ENCODE measurements around the gene IL17A.
A peak's percentile ranks its signal among the peaks of the same experiment; 100 is the strongest.

The IL17A gene

DNA sequence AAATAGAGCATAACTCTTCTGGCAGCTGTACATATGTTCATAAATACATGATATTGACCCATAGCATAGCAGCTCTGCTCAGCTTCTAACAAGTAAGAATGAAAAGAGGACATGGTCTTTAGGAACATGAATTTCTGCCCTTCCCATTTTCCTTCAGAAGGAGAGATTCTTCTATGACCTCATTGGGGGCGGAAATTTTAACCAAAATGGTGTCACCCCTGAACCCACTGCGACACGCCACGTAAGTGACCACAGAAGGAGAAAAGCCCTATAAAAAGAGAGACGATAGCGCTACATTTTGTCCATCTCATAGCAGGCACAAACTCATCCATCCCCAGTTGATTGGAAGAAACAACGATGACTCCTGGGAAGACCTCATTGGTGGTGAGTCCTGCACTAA is at the start of gene IL17A:
IL17A (plus strand) TSS at position 301 of the 400 bp plus-strand sequence; CDS start at position 358, 57 bp downstream.
- no peak for FAIRE-seq

DNA sequence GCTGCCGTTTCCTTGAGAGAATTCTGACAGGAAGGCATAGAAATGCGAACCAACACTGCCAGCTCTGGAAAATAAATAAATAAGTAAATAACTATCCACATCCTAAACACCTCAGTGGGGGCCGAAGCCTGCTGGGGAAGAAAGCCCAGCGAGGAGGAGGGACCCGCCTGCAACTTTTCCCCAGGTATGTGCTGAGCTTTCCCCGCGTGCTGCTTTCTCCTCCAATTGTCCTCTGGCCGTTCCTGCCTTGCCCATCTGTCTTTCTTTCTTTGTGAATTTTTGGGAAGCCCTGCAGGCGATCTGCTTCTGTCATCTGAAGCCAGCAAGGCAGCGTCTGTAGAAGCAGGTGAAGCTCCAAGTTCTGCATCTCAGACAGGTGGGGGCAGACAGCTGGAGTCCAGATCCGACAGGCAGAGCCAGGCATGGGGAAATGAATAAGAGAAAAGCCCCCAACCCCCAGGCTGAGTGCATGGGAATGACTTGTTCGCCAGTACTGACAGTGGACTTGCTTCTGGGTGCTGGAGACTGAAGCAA is 49.2 kb upstream of the IL17A start:
- no peak for FAIRE-seq

DNA sequence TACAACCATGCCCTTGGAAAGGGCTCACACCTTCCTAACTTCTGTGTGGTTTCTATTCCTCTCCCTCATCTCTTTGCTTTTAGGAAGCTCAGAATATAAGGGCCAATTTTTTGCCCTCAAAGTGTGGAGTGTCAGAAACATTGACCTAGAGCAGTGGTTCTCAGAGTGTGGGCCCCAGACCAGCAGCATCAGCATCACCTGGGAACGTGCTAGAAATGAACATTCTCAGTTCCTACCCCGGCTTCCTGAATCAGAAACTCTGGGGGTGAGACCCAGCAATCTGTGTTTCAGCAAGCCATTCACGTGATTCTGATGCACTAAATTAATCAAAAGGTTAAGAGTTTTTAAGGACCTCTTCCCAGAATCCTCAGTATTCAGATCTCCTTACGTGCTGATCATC is 47.9 kb upstream of the IL17A start:
- no peak for FAIRE-seq

DNA sequence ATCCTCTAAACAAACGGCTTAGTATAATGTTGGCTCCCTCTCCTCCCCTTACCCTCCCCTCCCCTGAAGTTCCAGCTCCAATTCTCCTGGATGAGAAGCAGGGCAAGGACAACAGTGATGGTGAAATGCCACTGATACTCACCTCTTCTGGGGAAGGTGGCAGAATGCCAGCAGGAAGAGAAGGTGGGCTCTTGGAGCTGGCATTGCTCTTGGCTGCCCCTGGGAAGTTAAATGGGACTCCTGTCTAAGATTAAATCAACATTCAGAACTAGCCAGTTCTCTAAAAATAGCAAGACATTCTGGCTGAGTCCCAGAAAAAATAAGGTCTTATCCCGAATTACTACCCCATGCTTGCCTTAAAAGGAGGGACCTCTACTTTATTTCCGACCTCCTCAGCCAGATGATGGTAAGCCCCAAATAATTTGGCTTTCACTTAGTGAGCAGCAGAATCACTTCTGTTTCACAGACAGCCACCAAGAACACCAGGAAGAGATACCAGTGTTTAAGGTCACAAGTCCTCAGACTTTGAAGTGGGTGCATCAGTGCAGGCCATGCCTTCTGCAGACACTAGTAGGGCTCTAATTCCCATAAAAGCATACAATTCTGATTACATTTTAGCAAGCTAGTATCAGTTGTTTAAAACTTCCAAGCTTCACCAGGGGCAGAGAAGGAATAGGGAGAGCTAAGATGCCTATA is 46.0 kb upstream of the IL17A start:
- no peak for FAIRE-seq

DNA sequence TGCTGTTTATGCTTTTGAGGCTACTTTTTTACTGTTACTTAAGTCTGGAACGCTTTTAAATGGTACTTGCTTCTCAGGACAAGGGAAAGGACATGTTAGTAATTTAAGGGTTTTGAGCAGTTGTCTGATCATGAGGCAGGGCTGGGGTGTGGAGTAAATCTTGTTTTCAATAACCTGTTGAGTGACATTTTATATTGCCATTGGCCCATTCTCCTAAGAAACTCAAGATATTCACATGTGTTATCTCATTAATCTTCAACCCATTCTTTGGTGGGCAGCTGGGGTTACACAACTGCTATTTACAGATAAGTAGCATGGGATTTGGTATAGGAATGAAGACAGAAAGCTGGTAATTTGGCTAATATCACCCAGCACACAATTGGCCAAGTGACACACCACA is 44.6 kb upstream of the IL17A start:
- FAIRE-seq = no peak

DNA sequence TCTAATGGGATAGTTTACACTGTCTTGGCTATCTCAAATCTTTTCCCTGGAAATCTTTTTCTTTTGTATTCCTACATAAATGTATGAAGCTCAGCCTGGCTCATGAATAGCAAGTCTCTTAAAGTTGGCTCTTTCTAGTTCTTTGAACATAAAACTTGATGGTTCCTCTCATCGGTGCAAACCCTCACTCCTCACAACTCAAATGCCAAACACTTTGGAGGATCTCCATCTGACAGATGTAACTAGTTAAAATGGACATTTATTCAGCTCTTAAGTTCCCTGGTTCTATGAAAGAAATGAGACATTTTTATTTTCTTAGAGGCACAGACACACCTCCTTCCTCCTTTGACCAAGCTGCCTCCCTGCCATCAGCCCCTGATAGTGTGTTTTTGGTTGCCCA is 43.6 kb upstream of the IL17A start:
- no peak for FAIRE-seq

DNA sequence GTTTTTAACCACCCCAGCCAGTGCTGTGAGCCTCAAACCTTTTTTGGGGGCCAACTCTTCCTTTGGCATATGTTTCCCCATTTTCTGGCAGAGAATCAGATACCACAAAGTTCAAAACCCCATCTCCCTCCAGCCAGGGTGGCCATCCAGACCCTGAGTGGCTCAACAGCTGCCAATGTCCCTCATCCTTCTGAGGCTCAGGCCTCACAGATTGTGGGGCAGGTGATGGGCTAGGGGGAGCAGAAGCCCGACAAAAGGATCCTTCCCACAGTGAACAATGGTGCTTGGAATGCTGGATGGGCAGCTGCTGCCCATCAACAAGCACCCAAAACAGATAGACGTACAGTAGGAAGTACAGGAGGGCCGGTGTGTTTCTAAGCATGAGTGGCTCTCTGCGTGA is 42.6 kb upstream of the IL17A start:
- no peak for FAIRE-seq

DNA sequence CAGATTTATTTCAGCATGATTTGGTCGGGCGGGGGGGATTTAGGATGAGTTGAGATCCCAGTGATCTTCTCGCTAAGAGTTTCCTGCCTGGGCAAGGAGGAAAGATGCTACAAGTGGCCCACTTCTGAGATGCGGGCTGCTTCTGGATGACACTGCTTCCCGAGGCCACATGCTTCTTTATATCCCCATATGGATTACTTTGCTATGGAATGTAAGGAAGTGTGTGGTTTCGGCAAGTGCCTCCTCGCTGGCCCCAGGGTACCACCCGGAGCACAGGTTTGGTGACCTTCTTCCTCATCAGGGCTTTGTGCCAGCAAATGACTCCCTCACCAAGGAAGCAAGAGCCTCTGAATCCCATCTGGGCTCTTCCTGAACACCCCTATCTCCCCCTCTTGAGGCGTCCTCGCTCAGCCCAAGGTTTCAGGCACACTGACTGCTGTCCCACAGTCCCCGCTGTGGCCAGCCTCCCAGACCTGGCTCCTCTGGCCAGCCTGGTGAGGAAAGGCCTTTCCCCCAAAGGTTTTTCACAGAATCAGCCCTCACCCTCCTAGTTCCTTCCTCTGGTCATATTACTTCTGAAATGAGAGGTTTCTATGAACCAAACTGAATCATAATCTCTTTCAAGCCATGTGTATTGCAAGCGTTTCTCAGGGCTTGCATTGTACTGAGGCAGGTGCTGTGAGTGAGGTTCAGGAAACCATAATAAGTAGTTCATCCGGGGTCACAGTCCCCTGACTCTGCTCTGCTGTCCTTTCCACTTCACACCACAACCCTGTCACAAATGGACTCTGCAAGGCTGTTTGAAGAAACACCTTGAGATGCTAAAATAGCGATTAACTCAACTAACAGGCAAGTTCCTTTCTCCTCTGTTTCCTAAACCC is 41.7 kb upstream of the IL17A start:
- no peak for FAIRE-seq

DNA sequence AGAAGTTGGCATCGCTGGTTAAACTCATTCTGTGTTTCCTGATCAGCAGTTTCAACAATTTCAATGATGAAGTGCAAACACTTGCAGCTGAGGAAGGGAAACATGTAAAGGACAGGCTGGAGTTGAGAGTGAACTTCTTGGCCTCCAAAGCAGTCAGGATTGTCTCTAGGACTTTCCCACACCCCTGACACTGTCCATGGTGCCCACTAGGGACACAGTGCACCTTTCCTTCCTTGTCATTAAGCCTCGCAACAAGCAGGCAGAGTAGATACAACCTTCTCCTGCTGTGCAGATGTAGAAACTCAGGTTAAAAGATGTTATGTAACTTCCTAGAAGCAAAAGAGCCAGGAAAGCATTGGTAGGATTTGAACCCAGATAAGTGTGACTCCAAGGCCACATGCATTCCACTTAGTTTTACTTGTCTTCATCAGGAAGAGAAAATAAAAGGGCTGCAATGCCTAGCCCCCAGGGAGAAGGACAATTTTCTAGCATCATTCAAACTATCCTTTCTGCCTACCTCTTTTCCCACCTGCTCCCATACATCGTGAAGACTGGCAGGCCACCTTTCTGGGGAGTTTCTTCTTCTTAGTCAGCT is 39.2 kb upstream of the IL17A start:
- no peak for FAIRE-seq

DNA sequence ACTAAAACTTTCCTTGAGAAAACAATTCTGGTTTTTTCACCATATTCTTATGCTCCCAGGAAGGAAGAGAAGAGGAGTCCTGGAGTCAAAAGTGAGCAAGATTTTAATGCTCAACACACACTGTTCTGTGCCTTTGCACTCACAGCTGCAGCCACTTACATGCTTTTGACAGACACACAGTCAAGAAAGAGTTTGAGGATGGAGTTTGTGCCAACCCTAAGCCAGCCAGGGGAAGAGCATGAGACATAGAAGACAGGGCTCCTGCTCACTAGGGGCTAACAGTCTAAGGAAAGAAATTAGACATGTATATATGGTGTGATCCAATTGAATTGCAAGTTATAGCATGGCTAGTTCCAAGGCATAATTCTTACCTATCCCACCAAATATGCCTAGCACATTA is 37.1 kb upstream of the IL17A start:
- FAIRE-seq = no peak

DNA sequence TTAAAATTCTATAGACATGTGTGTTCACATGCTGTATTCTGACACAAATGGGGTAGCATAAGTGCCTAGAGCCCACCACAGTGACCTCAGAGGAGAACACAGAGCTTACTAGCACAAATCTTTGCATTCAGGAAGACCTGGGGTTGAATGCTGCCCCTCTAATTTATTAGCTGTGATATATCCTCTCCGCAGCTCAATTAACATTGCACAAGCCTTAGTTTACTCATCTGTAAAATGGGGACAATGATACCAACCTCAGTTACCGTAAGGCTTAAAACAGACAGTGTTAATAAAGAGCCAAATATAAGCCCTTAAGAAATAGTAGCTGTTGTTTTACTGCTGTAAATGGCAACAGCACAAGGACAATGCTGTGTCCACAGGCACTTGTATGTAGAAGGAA is 36.2 kb upstream of the IL17A start:
- FAIRE-seq = no peak

DNA sequence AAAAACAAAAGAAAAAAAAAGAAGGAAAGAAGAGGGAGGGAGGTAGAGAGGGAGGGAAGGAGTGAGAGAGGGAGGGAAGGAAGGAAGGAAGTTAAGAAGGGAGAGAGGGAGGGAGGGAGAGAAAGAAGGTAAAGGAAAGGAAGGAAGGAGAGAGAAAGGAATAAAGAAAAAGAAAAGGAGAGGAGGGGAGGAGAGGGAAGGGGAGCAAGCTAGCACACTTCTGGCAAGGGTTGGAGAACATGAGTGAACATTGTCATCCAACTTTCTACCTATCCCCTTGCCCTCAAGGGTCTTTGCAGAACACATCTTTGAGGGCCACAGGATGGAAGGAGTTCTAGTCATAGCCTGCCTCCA is 34.1 kb upstream of the IL17A start:
- no peak for FAIRE-seq

DNA sequence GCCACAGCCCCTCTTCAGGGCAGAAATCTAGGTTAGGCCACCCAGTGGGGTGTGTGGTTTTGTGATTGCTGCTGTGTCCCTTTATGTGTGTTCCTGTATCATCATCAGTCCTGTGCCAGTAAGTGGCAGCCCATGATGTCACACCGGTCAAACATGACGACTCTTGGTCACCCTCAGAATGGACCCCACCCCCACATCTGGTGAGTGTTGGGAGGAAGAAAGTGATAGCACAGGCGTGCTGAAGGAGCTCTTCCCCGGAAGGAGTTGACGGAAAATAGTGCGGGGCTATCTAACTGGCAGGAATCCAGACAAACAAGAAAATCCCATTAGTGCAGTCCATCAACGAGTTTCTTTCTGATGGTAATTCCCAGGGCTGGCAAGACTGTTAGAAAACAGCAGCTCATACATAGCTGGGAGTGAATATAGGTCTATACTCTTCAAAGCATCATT is 33.4 kb upstream of the IL17A start:
- FAIRE-seq = no peak

DNA sequence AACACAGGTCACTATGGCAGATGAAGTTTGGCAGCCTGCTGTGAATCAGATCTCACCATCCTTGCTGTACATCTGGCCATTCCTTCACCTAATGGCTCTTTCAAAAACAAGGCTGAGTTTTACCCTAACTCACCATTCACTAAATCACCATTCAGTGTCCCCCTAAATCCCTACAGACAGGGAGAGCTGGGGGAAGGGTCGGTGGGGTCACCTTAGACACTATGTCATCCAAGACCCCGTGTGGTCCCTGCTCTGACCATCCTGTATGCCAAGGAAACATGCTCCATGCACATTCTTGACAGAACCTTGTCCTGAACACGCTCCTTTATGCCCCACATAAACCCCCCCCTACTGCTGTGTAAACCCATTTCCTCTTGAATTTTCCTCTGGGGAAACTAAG is 31.8 kb upstream of the IL17A start:
- no peak for FAIRE-seq

DNA sequence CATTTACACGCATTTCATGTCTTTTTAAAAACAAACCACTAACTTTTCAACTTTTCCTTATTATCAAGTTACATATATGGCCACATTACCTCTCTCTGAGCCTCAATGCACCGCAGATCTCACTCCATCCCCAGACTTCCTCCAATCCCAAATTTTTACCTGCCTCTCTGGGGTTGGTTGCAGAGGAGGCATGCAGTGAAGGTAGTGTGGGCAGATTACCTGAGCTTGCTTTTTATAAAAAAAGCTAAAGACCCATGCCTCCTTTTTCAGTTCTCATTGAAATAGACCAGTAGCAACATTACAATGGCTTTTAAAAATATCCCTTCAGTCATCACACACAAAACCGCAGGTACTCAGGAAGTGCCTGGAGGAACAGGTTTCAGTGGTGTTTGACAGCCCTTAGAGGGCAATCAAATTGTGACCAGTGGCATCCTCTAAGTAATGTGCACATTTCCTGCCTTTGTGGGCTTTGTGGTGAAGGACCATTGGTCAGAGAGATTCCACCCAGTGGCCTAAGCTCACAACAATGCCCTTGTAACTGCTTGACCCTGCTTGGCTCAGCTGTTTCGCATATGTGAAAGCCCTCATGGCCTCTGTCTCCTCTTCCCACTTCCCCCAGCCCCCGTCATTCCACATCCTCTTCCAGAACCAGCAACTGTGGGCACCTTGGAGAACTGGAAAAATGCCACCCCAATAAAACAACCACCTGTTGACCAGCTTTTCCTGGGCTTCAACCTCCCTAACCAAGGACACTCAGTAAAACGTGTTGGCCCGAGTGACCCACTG is 30.2 kb upstream of the IL17A start:
- no peak for FAIRE-seq

DNA sequence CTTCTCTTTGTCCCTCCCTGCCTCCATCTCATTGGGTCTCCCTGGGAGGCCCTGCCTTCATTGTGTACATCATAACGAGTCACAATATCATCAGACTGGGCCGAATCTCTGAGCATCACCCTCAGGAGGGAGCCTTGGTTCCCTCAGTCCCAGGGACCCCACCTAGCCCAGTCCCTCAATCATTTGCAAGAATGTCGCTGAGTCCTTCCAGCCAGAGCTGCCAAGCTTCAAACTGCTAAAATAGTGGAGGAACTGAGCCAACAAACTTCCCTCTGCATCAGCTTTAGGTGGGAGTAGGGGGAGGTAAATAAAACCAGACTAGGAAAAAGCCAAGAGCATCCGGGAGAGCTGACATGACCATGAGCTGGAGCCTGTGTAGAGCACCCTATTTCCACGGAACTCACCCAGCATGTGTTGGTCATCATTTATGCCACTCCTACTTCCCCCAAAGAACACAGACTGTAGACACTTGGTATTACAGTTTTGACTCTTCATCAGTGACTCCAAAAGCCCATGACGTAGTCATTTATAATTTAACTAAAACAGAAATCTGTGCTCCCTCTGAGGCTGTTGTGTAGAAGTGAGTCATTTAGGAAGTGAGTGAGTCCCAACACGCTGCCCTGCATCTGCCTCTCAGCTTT is 28.8 kb upstream of the IL17A start:
- FAIRE-seq = no peak

DNA sequence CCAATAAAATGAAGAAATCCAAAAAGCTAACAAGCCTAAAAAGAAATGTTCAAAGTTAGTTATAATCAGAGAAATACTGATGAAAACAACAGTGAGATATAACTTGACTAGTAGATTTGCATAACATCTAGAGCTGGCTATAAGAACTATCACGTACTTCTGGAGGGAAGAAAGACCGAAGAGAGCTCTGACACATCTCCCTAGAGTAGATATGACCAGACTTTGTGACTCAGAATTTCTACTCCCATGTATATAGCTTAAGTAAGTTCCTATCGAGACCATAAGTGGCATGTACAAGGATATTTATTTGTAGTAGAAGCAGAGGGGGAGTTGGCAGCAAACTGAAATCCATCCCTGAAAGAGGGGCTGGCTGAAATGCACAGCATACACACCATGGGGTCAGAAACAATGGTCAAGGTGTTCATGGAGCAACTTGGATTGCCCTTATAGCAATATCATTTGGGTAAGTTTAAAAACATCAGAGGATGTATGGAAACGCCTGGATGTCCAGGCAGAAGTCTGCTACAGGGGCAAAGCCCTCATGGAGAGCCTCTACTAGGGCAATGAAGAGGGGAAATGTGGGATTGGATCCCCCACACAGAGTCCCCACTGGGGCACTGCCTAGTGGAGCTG is 25.6 kb upstream of the IL17A start:
- FAIRE-seq = no peak

DNA sequence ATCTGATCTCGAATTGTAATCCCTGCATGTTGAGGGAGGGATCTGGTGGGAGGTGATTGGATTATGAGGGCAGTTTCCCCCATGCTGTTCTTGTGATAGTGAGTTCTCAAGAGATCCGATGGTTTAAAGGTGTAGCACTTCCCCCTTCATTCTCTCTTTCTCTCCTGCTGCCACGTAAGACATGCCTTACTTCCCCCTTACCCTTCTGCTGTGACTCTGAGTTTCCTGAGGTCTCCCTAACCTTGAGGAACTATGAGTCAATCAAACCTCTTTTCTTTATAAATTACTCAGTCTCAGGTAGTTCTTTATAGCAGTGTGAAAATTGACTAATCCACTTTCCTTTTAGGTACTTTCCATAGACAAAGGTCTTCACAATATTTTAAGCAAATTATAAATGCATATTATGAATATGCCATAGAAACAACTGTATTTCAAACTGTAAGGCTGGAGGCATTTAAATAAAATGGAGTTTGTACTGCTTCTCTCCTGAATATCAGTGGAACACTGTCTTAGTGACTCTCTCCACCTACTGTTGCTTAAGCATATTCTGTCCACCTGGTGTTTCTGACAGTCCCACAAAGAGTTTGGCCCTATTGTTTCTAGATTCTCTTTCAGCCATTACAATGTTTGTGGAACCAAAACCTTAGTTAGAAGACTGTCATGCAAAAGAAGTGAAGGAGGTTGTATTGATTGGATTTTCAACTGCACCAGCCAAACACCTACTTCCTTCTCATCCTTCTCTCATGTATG is 24.3 kb upstream of the IL17A start:
- no peak for FAIRE-seq

DNA sequence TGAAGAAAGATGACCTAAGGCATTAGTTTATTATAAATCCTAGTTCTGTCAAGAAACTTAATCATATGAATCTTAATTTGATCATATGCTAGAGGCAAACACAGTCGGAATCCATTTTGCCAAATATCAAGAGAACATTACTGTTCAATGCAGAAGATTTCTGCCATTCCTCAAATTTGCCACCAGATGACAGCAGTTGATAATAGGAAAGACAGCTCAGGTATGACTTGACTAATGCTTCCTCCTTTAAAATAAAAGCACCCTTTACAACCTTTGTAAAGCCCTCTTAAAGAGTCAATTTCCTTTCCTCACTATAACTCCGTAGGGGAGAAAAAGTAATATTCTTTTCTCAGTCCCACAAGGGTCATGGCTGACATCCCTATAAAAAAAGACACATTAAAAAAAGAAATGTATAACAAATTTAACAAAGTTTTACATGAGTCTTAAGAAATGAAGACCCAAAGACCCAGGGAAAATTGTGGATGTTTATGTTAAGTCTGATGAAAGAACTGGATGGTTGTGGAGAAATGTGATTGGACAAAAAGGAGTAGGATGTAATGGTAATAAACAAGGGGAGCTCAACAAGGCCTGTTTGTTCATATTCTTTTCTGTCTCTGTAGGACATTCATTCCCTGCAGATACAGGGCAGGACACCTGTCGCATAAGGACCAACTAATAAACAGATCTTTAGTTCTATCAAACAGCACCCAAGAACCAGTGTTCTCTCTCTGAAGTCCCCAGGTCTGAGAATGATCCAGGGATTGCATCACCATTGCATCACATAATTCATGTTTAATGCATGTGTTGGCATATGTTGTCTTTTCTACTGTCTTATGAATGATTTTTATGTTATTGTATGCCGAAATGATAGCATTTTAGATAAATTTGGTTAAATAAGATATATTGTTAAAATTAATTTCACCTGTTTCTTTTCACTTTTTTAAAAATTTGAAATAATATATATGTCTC is 23.0 kb upstream of the IL17A start:
- peak; percentile 95 for FAIRE-seq
